GM19351 (cell line): ENCODE data around the gene SLC7A4.
"Not testable (repeated sequence)": the region's sequence is repeated elsewhere in the genome, so short reads cannot be mapped to it uniquely, and the experiment has no call there.

Experiments
- ATAC-seq: cut with Tn5 transposase; IDR thresholded peaks from one replicate; pipeline ENCODE4 v1.9.1; 2021; ENCODE audit warnings: mild to moderate bottlenecking, moderate library complexity; ENCODE audit not compliant: unreplicated experiment

Gene SLC7A4

DNA sequence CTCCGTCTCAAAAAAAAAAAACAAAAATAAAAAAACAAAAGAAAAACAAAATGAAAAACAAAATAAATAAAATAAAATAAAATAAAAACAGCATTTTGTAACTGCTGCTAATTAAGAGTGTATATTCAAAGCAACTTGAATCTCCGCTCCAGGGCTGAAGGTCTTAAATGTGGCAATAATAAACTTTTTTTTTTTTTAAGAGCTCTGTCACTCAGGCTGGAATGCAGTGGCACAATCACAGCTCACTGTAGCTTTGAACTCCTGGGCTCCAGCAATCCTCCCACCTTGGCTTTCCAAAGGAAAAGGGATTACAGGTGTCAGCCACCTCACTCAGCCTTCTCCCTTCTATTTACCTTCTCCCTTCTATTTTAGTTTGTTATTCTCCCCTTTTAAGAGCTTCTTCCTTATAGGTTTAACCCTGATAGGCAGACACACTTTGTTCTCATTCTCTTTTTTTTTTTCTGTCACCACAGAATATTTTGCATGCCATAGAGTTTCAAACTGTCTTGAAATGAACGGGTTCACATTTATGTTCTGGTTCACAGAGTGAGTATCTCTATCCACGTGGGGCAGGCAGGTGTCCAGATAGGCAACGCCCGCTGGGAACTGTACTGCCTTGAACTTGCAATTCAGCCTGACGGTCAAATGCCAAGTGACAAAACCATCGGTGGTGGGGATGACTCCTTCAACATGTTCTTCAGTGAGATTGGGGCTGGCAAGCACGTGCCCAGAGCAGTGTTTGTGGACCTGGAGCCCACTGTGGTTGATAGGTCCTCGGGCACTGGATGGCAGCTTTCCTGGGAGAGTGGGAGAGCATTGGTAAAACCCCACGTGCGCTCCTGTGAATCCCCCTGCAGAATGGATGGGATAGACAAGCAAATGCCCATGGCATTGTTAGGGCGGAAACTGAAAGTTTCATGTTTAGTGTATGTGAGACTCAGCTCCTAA lies 32.8 kb upstream of the SLC7A4 start:
- no peak for ATAC-seq

GRCh38 chr22:21064425-21064824 lies 32.1 kb upstream of the SLC7A4 start:
- ATAC-seq: not testable (repeated sequence)

DNA sequence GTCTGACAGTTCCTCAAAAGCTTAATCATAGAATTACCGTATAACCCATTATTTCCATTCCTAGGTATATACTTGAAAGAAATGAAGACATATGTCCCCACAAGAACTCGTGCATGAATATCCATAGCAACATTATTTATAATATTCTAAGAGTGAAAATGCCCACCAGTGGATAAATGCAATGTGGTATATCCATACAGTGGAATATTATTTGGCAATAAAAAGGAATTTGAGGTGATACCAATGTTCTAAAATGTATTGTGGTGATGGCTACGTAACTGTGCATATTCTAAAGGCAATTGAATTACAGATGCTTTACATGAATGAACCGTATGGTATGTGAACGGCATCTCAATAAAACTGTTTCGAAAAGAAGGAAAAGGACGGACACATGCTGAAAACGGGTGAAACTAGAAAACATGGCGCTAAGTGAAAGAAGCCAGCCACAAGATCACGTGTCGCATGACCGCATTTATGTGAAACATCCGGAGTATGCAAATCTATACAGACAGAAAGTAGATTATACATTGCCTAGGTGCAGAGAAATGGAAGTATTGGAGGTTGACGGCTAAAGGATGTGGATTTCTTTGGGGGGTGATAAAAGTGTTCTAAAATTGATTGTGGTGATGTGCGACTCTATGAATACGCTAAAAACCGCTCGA lies 29.4 kb upstream of the SLC7A4 start:
- not testable (repeated sequence) for ATAC-seq

DNA sequence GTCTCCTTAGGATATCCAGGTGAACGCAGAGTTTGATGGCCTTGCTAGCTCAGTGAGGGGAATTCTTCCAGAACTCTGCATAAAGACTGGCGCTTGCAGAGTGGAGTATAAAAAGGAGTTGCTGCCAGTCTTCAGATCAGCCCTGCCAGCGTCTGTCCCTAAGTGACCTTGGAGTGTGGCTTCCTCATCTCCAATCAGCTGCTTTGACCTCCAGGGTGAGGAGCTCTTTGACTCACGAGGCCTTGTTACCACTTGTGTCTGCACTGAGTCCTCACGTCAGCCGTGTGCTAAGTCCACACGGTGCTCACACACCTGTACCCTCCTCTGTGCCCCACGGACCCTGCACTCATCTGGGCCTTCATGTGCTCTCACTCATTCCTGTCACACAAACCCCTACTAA lies 28.0 kb upstream of the SLC7A4 start:
- not testable (repeated sequence) for ATAC-seq

- ATAC-seq: no peak
Measured at GRCh38 chr22:21055880-21056319, 23.5 kb upstream of the SLC7A4 start.

- no peak for ATAC-seq
Measured at GRCh38 chr22:21055564-21055834, 23.1 kb upstream of the SLC7A4 start.

DNA sequence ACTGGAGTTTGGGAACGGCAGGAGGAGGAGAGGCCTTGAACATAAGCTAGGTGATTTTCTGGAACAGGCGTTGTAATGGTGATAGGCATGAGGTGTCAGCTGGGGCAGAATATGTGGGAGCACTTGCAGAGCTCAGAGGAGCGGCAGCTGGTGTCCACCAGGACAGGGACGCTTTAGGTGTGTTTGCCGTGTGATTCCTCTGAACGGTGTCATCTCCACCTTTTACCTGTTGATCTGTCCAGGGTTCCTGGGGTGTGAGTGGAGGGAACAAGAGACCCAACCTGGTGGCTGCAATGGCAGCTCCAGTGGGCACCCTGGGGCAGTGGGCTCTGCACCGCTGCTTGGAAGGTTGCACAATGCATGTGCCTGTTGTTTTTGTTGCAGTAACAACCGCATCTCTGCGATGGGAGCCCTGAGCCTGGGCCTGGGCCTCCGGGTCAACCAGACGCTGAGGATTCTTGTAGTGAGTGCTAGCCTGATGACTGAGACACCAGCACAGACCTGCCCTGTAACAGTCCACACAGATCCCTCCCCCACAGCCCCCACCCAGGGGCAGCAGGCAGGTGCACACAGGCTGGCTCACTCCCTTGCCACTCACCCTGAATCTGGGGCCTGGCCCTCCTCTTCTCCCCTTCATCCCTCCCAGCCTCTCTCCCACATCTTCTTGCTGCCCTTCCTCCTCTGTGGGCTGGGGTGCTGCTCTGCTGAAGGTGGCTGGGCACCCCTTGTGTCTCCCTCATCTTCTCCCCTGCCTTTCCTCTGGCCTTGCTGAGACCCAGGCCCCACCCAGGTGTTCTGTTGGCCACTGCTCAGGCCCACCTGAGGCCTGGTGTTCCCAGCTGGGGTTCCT lies 22.6 kb upstream of the SLC7A4 start:
- no peak for ATAC-seq

DNA sequence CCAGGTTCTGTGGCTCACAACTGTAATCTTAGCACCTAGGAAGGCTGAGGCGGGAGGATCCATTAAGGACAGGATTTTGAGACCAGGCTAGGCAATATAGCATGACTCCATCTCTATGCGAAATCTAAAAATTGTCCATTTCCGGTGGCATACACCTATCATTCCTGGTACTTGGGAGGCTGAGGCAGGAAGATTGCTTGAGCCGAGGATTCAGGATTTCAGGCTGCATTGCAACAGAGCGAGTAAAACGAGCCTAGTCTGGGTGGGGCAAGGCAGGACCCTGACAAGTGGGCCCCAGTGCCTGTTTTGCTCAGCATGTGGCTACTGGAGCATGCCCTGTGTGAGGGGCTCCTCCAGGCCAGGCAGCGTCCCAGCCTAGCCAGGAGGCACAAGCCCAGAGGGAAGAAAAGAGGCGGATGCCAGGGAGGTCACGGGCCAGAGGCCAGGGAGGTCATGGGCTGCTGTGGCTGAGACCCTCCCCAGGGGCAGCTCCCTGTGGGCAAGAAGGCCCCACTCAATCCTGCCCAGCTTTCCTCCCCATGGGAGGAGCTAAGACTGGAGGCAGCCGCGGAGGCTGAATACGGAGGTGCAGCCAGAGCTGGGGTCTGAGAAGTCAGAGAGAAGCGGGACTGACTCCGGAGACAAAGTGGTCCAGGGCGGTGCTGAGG lies 21.8 kb upstream of the SLC7A4 start:
- ATAC-seq: no peak

- no peak for ATAC-seq
Measured at GRCh38 chr22:21052715-21053459, 20.5 kb upstream of the SLC7A4 start.

DNA sequence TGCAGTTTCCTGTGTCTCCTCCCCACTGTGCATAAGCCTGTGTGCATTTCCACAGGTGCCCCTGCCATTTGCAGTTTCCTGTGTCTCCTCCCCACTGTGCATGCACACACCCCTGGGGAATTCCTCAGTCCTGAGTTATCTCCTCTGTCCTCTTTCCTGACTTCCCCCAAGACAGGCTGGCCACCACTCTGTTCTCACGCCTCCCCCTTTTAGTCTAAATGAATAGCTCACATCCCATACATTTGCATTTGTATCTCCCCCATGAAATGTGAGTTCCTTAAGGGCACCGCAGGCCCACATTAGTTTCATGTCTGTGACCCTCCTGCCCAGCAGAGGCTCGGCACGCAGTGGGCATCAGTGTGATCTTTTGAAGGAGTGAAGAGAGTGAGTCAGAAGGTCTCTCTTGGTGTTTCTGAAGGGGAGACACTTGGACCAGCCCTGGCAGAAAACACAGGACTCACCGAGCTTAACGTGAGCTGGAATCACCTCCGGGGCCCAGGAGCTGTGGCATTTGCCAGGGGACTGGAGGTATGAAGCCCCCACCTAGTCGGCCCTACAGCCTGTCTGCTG lies 19.6 kb upstream of the SLC7A4 start:
- no peak for ATAC-seq

DNA sequence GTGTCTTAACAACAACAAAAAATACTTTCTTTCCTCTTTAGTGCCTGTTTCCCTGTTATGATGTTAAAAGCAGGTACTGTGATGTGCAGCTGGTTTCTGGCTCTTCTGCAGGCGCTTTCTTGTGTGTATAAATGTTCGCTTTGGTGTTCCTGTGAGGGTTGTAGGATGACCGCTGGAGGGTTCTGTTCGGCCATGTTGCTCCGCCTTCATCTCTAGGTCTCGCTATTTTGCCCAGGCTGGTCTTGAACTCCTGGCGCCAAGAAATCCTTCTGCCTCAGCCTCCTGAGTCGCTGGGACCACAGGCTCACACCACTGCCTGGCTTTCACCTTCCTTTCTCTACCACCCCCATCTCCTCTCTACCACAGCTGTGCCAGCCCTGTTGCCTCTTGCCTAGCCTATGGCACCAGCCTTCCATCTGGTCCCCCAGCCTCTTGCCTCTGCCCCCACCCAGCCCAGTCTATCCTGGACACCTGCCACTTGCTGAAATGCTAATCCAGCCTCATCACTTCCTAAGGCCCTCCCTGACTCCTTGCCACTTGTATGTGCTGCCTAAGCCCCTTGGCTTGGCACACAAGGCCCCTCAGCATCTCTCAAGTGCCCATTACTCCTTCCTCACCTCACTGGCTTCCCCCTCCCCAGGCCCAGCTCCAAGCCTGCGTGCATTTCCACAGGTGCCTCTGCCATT lies 18.9 kb upstream of the SLC7A4 start:
- ATAC-seq: no peak

GRCh38 chr22:21048965-21049364 lies 16.6 kb upstream of the SLC7A4 start:
- not testable (repeated sequence) for ATAC-seq

GRCh38 chr22:21048448-21048847 lies 16.1 kb upstream of the SLC7A4 start:
- ATAC-seq: not testable (repeated sequence)

- no peak for ATAC-seq
Measured at GRCh38 chr22:21047730-21048129, 15.4 kb upstream of the SLC7A4 start.

- no peak for ATAC-seq
Measured at GRCh38 chr22:21047035-21047661, 14.8 kb upstream of the SLC7A4 start.

GRCh38 chr22:21045585-21046294 lies 13.4 kb upstream of the SLC7A4 start, which contains the start of gene LRRC74B:
TSS of gene LRRC74B (plus strand) at chr22:21045946. CDS start at chr22:21045987, 41 bp downstream.
- peak; percentile 85 for ATAC-seq

GRCh38 chr22:21044931-21045584 lies 12.7 kb upstream of the SLC7A4 start:
- no peak for ATAC-seq
